GM18861 (cell line): ENCODE data around the gene KLF18.
"Not testable (repeated sequence)": the region's sequence is repeated elsewhere in the genome, so short reads cannot be mapped to it uniquely, and the experiment has no call there.

ENCODE experiments used
- ATAC-seq: cut with Tn5 transposase; IDR thresholded peaks from one replicate; pipeline ENCODE4 v1.9.1; 2021; ENCODE audit not compliant: unreplicated experiment

Gene KLF18

DNA sequence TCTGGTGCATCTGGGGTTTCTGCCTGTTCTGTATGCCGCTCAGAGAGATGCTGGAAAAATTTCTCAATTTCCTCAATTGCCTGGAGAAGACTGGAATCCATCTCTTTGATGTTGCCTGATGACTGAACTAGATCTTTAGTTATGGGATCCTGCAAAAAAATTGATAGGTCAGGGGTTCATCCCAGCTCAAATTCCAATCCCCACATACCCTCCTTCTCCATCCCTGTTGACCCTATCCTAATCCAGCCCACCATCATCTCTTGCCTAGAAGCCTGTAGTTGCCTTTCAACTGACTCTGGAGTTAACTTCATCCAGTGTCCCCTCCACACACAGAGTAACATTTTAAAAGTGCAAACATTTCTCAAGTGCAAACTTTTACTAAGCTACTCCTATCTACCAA is at the start of gene KLF18:
TSS of gene KLF18 (minus strand) at position 101 of the 400 bp plus-strand sequence. CDS start at position 101, 0 bp downstream.
- ATAC-seq, result no peak

DNA sequence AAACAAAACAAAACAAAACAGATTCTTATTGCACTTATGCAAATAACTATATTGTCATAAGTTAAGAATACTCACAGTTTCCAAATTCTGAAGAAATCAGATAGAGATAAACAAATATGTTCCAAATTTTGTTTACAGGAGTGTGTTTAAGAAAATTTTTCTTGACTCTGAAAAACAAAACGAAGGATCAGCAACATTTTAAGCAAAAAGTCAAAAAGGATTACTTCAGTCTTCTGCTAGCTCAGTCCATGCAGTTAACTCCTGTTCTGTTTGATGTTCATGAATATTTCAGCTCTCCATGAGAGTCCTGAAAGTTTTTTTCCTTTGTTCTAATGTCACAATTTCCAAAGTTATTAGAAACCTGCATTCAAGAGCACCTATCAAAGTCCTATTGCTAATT is 33.2 kb upstream of the KLF18 start:
- no peak for ATAC-seq

DNA sequence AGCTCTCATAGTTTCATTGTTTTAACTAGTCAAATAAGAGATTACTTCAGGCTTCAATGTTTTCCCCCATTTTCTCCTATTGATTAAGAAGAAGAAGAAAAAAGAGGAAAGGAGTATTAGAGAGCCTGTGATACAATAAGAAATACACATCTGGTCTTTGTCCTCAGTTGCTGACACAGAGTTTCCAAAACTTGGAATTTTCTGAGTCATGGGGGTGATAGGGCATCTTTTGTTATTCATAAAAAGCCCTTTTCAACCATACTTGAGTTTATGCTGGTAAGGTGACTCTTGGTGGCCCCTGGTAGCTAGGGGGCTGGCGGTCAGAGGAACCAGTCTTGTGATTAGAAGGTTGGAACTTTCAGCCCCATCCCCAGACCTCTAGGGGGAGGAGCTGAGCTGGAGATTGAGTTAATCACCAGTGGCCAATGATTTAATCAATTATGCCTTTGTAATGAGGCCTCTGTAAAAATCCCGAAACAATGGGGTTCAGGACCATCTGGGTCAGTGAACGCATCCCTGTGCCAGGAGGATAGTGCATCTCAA is 28.9 kb upstream of the KLF18 start:
- no peak for ATAC-seq

DNA sequence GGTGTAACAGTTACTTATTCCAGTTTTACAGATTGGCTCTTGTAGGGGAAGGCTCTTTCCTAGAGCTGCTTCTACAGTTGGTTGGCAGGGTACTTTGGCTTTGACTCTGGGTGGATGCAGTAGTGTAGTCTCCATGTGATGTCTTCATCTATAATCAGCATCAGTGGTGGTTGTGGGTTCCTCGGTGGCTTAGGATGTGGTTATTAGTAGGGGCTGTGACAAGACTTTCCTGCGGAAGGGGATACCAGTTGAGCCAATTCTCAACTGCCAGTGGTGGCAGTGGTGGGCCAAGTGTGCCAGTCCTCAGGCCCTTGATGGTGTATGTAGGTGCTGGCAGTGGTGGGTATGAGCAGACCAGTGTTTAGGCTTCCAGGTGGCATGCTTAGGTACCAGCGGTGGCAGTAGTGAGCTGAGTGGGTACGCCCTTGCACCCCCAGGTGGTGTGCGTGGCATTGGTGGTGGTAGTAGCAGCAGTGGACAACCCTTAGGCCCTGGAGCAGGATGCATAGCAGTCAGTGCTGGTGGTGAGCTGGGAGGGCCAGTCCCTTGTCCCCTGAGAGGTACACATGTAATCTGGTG is 27.2 kb upstream of the KLF18 start:
- no peak for ATAC-seq

DNA sequence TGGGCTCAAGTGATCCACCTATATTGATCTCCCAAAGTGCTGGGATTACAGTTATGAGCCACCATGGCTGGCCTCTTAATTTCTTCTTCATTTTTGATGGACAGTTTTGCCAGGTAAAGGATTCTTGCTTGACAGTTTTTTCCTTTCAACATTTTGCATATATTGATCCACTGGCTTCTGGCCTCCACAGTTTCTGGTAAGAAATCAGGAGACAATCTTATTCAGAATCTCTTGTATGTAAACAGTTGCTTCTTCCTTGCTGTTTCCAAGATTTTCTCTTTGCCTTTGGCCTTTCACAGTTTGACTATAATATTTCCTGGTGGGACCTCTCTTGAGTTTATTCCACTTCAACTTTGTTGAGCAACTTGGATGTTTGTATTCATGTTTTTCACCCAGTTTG is 20.1 kb upstream of the KLF18 start:
- no peak for ATAC-seq

DNA sequence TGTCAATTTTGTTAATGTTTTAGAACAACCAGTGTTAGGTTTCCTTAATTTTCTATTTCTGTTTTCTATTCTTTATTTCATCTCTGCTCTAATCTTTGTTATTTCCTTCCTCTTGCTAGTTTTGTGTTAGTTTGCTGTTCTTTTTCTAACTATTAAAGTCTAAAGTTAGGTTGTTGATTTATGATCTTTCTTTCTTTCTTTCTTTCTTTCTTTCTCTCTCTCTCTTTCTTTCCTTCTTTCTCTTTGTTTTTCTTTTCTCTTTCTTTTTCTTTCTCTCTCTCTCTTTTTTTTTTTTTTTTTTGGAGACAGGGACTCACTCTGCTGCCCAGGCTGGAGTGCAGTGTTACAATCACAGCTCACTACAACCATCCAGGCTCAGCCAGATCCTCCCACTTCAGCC is 17.4 kb upstream of the KLF18 start:
- no peak for ATAC-seq

DNA sequence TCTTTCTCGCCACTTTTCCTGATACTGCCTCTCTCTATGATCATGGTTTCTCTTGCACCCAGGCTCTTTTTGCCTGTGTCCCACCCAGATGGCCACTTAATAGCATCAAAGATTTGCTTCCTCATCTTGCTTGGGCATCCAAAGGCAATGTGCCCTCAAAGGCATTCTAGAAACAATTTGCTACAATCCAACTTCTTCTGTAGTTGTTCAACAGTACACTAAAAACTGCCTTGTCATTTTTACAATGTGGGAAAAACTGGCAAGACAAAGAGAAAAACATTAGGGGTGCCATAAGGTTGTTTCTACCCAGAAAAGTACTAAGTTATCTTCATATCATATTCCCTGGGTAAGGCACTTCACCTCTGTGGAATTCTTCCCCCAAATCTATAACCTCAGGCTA is 16.5 kb upstream of the KLF18 start:
- ATAC-seq, result no peak

DNA sequence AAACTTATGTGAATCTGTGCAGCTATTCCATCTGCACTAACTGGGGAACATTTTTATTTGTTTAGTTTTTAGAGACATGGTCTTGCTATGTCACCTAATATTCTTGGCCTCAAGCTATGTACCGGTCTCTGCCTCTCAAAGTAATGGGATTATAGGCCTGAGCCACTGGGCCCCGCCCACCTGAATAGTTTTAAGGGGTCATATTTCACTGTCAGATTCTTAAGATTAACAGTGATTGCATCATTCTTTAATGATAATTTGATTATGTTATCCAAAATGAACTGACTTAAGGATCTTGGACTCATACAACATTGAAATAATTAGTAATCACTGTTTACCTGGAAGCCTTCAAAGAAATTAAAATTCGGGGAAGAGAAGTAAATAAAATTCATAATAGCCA is 12.6 kb upstream of the KLF18 start:
- no peak for ATAC-seq

DNA sequence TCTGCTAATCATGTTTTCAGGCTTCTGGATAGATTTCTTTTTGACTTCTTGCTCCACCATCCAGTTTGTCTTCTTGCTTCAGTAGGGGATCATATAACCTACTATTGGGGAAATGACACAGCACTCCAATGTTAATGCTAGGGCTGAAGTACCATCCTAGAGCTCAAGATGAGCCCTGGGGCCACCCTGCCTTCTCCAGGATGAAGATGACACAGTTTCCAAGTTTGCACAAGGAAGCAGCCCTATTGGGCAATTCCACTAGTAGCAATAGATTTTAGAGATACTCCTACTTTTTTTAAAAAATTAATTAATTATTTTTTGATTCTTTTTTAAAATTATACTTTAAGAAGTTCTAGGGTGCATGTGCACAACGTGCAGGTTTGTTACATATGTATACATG is 11.3 kb upstream of the KLF18 start:
- no peak for ATAC-seq

DNA sequence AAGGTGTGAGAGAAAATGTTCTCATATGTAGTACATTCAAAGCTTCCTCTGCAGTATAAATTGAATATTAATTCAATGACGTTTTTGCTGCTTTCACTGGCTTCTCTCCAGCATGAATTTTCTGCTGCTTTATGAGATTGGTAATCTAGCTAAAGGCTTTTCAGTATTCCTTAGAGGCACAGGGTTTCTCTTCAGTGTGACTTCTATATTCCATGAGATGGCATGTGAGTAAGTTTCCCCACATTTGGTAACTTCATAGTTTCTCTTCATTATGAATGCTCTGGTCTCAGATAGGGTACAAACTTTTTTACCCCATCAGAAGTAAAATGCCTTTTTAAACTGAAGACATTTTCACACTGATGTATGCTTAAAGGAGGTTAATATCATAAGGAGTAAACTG is 10.4 kb upstream of the KLF18 start:
- no peak for ATAC-seq

DNA sequence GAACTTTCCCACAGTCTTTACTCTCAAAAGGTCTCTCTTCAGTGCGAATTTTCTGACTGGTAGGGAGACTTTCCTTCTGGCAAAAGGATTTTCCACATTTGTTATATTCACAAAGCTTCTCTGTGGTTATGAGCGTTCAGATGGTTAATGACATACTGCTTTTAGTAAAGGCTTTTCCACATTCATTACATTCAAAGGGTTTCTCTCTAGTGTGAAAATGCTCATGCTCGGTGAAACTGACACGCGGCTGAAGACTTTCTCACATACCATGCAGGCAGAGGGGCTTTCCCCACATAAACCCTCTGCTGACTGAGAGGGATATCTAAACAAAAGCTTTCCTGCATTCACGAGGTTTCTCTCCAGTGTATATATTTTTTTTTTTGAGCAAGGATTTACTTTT is 9.9 kb upstream of the KLF18 start:
- ATAC-seq, result no peak

DNA sequence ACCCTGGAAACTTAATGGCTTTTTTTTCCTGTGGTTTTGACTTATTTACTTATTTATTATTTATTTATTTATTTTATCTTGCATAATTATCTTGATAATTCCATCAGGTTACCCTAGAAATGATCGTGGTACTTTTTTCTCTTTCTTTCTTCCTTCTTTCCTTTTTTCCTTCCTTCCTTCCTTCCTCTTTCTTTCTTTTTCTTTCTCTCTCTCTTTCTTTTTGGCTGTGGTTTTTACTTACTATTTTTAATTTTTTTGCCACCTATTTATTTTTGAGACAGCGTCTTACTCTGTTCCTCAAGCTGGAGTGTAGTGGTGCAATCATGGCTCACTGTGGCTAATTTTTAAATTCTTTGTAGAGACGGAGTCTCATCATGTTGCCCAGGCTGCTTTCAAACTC is 6.2 kb upstream of the KLF18 start:
- ATAC-seq, result no peak

DNA sequence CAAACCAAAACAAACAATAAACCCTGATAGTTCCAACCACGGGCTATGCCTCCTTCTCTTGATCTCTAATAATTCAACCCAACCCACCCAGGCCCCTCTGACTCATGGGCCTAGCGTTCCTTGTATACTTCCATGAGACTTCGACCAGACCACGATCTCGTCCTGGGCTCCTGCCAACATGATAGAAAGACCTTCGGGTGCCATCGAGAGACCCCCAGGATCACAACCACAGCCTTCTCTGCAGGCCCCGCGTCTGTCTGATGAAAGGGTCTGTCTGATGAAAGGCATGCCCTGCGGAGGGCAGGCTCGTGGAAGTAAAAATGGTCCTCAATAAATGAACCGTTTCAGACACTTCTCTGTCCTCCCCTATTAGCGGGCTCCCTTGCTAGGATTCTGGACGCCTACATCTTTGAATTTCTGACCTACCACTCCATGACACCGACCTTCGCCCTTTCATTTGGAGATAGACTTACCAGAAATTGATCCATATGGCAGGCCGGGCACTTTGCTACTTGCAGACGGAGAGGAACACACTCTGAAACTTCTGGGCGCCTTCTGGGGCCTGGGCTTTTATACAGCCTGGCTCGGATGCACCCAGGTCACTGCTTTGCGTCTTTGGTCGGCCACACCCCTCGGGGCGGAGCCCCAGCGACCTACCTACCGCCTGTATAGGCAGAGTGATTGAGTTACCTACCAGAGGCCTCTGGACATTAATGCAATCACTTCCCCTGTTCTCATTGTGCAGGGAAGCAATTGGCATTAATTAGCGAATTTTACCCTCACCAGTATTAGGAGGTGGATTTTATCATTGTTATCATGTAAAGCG is 5.3 kb upstream of the KLF18 start:
- no peak for ATAC-seq

DNA sequence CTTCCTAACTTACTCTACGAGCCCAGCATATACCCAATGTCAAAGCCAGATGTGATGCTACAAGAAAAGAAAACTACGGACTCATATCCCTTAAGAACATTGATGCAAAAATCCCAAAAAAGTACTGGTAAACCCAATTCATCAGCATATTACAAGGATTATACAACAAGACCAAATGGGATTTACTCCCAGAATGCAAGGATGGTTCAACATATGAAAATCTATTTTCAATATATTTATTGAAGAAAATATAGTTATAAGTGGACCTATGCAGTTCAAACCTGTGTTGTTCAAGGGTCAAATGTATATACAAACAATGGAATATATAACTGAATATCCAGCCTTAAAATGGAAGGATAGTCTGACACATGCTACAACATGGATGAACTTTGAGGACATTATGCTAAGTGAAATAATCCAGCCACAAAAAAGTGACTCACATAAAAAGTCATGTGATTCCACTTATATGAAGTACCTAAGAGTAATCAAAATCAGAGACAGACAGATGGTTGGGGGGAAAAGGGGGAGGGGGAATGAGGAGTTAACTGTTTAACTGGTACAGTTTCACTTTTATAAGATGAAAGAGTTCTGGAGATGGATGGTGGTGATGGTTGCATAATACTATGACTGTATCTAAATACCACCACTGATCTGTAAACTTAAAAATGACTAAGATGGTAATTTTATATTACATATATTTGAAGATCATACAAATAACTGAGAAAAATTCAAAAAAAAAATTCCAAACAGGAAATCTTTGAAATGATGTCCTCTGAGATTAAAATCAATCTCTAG is 3.7 kb upstream of the KLF18 start:
- no peak for ATAC-seq

DNA sequence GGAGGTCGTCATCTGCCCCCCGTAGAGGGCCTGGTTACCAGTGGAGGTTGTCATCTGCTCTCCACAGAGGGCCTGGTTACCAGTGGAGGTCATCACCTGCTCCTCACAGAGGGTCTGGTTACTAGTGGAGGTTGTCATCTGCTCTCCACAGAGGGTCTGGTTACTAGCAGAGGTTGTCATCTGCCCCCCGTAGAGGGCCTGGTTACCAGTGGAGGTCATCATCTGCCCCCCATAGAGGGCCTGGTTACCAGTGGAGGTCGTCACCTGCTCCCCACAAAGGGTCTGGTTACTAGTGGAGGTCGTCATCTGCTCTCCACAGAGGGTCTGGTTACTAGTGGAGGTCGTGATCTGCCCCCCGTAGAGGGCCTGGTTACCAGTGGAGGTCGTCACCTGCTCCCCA is 1.9 kb downstream of the KLF18 start:
- not testable (repeated sequence) for ATAC-seq

DNA sequence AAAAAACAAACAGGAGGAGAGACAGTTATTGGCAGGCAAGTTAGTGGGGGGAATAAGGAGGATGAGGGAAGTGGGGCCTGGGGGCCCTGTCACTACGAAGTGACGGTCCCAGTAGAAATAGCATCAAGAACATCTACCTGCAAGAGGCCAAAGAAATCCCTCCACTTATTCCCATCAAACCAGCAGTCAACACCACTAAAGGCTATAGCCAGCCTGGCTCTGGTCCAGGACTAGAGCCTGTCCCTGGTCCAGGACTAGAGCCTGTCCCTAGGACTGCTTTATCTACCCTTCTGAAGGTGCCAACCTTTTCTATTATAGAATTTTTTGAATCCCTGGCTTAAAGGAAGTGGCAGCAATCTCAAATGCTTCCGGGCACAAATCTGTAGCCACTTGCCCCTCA is 3.2 kb downstream of the KLF18 start:
- ATAC-seq, result no peak

DNA sequence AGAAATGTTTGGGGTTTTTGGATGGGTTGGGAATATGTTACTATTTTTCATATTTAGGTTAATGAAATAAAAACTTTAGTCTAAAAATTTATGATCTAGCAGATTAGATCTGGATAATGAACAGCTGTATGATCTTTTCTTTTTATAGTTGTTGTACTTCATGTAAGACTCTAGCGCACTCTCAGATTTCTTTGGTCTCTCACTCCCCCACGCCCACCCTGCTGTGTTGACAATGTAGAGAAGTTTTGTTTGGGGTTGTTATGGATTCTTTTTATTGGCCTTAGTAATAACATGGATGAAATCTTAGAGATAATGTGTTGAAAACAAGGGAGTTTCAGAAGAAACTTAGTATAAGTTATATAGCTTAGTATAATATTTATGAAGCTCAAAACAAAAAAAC is 5.5 kb downstream of the KLF18 start:
- no peak for ATAC-seq

DNA sequence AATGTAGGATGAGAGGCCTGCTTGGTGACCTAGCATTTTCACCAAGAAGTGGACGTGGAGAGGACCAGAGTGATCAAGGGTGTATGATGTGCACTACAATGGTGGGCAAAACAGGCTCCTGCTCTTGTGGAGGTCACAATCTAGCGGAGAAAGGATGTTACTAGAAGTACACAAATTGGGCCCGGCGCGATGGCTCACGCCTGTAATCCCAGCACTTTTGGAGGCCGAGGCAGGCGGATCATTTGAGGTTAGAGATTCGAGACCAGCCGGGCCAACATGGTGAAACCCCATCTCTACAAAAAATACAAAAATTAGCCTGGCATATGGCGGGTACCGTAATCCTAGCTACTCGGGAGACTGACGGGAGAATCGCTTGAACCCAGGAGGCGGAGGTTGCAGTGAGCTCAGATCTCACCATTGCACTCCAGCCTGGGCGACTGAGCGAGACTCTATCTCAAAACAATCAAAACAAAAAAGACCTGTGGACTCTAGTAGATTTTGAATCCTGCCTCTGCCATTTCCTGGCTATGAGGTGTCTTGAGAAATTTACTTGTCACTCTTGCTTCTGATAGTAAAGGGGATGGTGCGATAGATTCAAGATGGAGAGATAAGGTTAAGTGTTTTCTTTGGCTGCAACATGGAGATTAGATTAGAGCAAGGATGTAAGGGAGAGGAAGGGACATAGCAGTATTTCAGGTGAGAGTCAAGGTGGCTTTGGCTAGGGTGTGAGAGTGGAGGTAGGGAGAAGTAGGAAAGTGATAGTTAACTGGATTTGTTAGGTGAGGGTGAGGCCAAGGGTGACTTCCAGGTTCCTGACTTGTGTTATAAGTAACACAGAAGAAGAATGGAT is 7.1 kb downstream of the KLF18 start:
- ATAC-seq, result no peak

DNA sequence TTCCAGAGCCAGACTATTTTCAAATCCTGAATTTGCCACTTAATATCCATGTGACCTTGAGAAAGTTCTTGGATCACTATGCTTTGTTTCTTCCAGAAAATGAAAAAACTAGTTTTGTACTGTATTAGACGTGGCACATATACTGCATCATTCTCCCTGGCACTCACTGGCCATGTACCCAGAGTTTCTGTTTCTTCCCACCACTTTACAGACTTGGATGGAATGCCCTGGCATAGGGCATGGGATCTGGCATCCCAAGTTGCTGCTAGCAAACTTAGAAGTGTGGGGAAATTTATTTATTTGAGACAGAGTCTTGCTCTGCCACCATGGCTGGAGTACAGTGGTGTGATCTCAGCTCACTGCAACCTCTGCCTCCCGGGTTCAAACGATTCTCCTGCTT is 10.0 kb downstream of the KLF18 start:
- no peak for ATAC-seq

DNA sequence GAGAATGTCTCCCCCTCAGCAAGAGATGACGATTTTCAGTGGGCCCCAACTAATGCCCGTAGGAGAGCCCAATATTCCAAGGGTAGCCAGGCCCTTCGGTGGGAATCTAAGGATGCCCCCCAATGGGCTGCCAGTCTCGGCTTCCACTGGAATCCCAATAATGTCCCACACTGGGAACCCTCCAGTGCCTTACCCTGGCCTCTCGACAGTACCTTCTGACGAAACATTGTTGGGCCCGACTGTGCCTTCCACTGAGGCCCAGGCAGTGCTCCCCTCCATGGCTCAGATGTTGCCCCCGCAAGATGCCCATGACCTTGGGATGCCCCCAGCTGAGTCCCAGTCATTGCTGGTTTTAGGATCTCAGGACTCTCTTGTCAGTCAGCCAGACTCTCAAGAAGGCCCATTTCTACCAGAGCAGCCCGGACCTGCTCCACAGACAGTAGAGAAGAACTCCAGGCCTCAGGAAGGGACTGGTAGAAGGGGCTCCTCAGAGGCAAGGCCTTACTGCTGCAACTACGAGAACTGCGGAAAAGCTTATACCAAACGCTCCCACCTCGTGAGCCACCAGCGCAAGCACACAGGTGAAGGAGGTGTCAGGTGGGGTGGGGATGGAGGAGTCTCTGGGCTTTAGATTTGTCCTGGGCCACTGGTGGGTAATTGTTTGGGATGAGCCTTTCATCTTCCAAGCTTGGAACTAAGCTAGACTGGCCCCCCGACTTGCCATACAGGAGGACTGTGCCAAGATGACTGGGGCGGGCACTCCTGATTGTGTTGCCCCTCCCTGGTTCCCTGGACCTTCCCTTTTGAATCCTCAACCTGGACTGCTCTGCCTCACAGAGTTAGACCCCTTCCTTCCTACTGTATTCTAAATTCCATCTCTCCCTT is 11.6 kb downstream of the KLF18 start:
- no peak for ATAC-seq
